Glomerular visceral epithelial cell (primary cell): Measurements from ENCODE around the gene LAMC3.
A peak's percentile ranks its signal among the peaks of the same experiment; 100 is the strongest.

ENCODE experiments used
- DNase-seq: peaks from one replicate; pipeline ENCODE4 v3.0.0-alpha.2; 2016; ENCODE audit errors: extremely low spot score

The LAMC3 gene

GRCh38 chr9:131117121-131117761 lies 108.3 kb downstream of the LAMC3 start:
- no peak for DNase-seq

- no peak for DNase-seq
Observed at GRCh38 chr9:131117762-131118145, 108.8 kb downstream of the LAMC3 start.

- no peak for DNase-seq
Observed at GRCh38 chr9:131119600-131119999, 110.6 kb downstream of the LAMC3 start.

GRCh38 chr9:131120620-131121228 lies 111.8 kb downstream of the LAMC3 start:
- DNase-seq, result no peak

- no peak for DNase-seq
Observed at GRCh38 chr9:131121346-131121745, 112.4 kb downstream of the LAMC3 start.

- peak; percentile 30 for DNase-seq
Observed at GRCh38 chr9:131122158-131122557, 113.2 kb downstream of the LAMC3 start.

GRCh38 chr9:131125038-131125287 lies 116.0 kb downstream of the LAMC3 start:
- DNase-seq, result no peak

- DNase-seq, result peak; percentile 97
Observed at GRCh38 chr9:131125288-131126058, 116.5 kb downstream of the LAMC3 start, which contains the start of gene NUP214. Gene NUP214 (plus strand): TSS chr9:131125586. CDS start chr9:131125705, 119 bp downstream.

- no peak for DNase-seq
Observed at GRCh38 chr9:131126059-131126426, 117.1 kb downstream of the LAMC3 start.

- DNase-seq, result no peak
Observed at GRCh38 chr9:131129183-131129582, 120.2 kb downstream of the LAMC3 start.

GRCh38 chr9:131138676-131139075 lies 129.7 kb downstream of the LAMC3 start:
- no peak for DNase-seq

GRCh38 chr9:131140112-131140511 lies 131.1 kb downstream of the LAMC3 start:
- no peak for DNase-seq

GRCh38 chr9:131140550-131140949 lies 131.6 kb downstream of the LAMC3 start:
- no peak for DNase-seq

- DNase-seq, result no peak
Observed at GRCh38 chr9:131142160-131142559, 133.2 kb downstream of the LAMC3 start.
